Colonic mucosa (tissue), 4 donors: Measurements from ENCODE around the gene NUP153. TPM values are rescaled to one million over a fixed set of nuclear protein-coding genes. Genes with fewer than 3 reads are reported as not detected.
"Not testable (repeated sequence)": the region's sequence is repeated elsewhere in the genome, so short reads cannot be mapped to it uniquely, and the experiment has no call there.

Source experiments
- DNase-seq: peaks from one replicate; pipeline ENCODE4 v3.0.0-alpha.2; 2020
- H3K27ac ChIP-seq: fragments of 200-600 bp; one replicate; pipeline ENCODE4 v1.8.0; 2021
- H3K27me3 ChIP-seq: fragments of 200-600 bp; one replicate; pipeline ENCODE4 v1.8.0; 2021
- H3K36me3 ChIP-seq: fragments of 200-600 bp; one replicate; pipeline ENCODE4 v1.8.0; 2021
- H3K4me1 ChIP-seq: fragments of 200-600 bp; one replicate; pipeline ENCODE4 v1.8.0; 2021; ENCODE audit warnings: mild to moderate bottlenecking
- H3K4me3 ChIP-seq: fragments of 200-600 bp; one replicate; pipeline ENCODE4 v1.8.0; 2021
- H3K9ac ChIP-seq, 2 donors: one replicate each; pipeline ENCODE4 v1.7.0; 2013; ENCODE audit warnings: control low read depth in 2 of 2, low read depth in 2 of 2, low read length in 2 of 2
- H3K9me3 ChIP-seq: fragments of 200-600 bp; one replicate; pipeline ENCODE4 v1.8.0; 2021
- intact Hi-C: fragments of 100-400 bp; cut with DNase I; formaldehyde crosslinking; loops from one replicate; pipeline ENCODE4 v1.14.1; 2022
- total RNA-seq, 2 donors: library from RNA; stranded (reverse); fragmentation: NEBNext Ultra II Directional in 1 of 2; extraction: Animal tissue kit (Norgen Biotek cat#: 25700) in 1 of 2; gene quantifications; one replicate each; pipeline ENCODE4 v1.2.1, GENCODE V29; 2021
- TF ChIP-seq, protein P1 (sequence below): fragments of 200-600 bp; IDR thresholded peaks from one replicate; pipeline ENCODE4 v1.8.0; 2022; ENCODE audit warnings: antibody characterized with exemption, mild to moderate bottlenecking
- donor health status: healthy.
- donor health status: DM: no; HTN: no; CAD: no.
- donor health status: DM: no; HTN: no; CAD: no.

NUP153 gene
- total RNA-seq: 10 to 100 TPM; 29.8 to 31.7 TPM

DNA sequence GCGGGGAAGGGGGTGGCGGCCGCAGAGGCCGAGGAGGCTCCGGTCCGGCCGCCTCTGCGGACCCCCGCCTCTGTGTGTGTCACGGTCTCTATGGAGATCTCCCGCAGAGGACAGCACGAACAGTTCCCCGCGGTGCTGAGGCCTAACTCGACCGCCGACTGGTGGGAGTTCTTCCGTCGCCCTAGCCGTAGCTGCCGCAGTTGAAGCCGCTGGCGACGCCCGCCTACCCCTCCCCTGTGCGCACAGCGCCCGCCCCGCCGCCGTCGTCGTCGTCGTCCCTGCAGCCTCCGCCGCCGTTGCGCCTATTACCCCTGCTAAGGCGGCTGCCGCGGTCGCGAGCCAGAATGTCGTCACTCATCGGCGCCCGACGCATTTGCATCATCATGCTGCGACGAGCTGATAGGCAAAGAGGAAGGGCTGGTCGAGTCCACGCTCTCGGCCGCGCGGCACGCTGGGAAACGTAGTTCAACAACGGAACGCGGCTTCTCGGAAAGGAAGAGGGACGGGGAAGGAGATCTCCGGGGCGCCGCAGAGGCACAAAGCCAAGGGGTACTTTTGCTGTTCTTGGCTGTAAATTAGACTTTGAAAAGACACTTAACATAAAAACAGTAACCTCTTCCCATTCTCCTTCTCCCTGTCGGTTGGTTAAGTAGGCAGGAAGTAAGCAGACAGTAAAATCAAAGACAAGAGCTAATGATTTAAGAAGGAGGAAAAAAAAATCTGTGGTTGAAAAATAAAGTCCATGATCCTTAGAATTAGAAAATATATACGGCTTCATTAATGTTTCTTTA, at the start of gene NUP153:
Gene NUP153, minus strand, starts transcription at position 346 of the 791 bp plus-strand sequence. CDS start 538 bp downstream, outside the sequence.
- intact Hi-C loops: loop anchor here (10.0 kb wide), 1 partner anchor 102 kb away; the partner anchor contains the start of gene FAM8A1
- peak within 1 kb of the TSS; percentile 85 for H3K4me3 ChIP-seq

DNA sequence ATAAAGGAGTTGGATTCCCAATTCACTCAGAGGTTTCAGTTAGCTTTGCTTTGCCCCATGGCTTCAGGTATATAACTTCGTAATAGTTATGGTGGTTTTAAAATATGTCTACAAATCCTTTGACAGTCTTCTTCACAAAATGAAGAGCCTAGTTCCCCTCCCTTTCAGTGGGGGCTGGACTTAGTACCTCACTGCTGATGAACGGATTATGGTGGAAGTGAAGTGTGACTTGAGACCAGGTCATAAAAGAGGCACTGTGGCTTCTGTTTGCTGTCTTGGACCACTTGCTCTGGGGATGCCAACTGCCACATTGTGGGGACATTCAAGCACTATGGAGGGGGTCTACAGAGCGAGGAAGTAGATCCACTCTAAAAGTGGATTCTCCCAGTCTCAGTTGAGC, 47.5 kb upstream of the NUP153 start:
- no peaks in the 10 kb centered on the region for H3K27me3 ChIP-seq
- H3K4me1 ChIP-seq: no peaks in the 10 kb centered on the region
- H3K4me3 ChIP-seq: no peak overlapping the region
- no peak overlapping the region for H3K27ac ChIP-seq
- no peaks in the 10 kb centered on the region for H3K36me3 ChIP-seq
- DNase-seq: no peak
- TF ChIP-seq, protein P1, sequence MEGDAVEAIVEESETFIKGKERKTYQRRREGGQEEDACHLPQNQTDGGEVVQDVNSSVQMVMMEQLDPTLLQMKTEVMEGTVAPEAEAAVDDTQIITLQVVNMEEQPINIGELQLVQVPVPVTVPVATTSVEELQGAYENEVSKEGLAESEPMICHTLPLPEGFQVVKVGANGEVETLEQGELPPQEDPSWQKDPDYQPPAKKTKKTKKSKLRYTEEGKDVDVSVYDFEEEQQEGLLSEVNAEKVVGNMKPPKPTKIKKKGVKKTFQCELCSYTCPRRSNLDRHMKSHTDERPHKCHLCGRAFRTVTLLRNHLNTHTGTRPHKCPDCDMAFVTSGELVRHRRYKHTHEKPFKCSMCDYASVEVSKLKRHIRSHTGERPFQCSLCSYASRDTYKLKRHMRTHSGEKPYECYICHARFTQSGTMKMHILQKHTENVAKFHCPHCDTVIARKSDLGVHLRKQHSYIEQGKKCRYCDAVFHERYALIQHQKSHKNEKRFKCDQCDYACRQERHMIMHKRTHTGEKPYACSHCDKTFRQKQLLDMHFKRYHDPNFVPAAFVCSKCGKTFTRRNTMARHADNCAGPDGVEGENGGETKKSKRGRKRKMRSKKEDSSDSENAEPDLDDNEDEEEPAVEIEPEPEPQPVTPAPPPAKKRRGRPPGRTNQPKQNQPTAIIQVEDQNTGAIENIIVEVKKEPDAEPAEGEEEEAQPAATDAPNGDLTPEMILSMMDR: no peak
- intact Hi-C loops: no loop called here
- no peak overlapping the region for H3K9ac ChIP-seq
- no peaks in the 10 kb centered on the region for H3K9me3 ChIP-seq

More for the DNA sequence above, at the start of gene NUP153:
- H3K27me3 ChIP-seq: no peaks in the 10 kb centered on the region
- no peaks in the 10 kb centered on the region for H3K9me3 ChIP-seq
- H3K9ac ChIP-seq: peak within 1 kb of the TSS; percentile 88 to 99
- peaks cover 15% of the 10 kb centered on the region for H3K4me1 ChIP-seq
- peak; percentile 100 for DNase-seq
- H3K36me3 ChIP-seq: no peaks in the 10 kb centered on the region
- H3K27ac ChIP-seq: peak within 1 kb of the TSS; percentile 96
- TF ChIP-seq, protein P1: no peak

DNA sequence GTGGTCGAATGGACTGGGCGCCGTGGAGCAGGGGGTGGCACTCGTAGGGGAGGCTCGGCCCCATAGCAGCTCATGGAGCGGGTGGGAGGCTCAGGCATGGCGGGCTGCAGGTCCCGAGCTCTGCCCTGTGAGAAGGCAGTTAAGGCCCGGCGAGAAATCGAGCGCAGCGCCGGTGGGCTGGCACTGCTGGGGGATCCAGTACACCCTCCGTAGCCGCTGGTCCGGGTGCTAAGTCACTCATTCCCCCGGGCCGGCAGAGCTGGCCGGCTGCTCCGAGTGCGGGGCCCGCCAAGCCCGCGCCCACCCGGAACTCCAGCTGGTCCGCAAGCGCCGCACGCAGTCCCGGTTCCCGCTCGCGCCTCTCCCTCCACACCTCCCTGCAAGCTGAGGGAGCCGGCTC, 38.6 kb upstream of the NUP153 start:
- H3K27me3 ChIP-seq, H3K4me3 ChIP-seq, H3K9ac ChIP-seq, H3K4me1 ChIP-seq, intact Hi-C loops, H3K9me3 ChIP-seq, DNase-seq, H3K36me3 ChIP-seq, H3K27ac ChIP-seq: not testable (repeated sequence)

DNA sequence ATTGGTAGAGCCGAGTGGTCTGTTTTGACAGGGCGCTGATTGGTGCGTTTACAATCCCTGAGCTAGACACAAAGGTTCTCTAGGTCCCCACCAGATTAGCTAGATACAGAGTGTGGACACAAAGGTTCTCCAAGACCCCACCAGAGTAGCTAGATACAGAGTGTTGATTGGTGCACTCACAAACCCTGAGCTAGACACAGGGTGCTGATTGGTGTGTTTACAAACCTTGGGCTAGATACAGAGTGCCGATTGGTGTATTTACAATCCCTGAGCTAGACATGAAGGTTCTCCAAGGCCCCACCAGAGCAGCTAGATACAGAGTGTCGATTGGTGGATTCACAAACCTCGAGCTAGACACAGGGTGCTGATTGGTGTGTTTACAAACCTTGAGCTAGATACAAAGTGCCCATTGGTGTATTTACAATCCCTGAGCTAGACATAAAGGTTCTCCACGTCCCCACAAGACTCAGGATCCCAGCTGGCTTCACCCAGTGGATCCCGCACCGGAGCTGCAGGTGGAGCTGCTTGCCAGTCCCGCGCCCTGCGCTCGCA, 38.1 kb upstream of the NUP153 start:
- H3K9ac ChIP-seq, intact Hi-C loops, H3K4me3 ChIP-seq, H3K27ac ChIP-seq, H3K4me1 ChIP-seq, H3K9me3 ChIP-seq, H3K36me3 ChIP-seq, DNase-seq, H3K27me3 ChIP-seq: not testable (repeated sequence)

DNA sequence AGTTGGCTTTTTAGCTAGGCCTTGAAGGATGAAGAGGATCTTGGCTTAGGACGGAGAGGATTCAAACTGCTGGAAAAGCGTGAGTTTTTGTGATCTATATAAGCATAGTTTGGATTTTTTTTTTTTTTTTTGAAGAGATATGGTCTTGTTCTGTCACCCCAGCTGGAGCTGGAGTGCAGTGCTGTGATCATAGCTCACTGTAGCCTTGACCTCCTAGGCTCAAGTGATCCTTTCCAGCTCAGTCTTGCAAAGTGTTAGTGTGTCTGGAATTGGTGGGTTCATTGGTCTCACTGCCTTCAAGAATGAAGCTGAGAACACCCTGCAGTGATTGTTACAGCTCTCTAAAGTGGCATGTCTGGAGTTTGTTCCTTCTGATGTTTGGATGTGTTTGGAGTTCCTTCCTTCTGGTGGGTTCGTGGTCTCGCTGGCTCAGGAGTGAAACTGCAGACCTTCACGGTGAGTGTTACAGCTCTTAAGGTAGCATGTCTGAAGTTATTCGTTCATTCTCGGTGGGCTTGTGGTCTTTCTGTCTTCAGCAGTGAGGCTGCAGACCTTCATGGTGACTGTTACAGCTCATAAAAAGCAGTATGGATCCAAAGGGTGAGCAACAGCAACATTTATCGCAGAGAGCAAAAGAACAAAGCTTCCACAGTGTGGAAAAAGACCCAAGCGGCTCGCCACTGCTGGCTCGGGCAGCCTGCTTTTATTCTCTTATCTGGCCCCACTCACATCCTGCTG, 37.5 kb upstream of the NUP153 start:
- Histone ChIP-seq H3K4me3 (no peak overlapping the region), H3K27me3 (no peaks in the 10 kb centered on the region)

DNA sequence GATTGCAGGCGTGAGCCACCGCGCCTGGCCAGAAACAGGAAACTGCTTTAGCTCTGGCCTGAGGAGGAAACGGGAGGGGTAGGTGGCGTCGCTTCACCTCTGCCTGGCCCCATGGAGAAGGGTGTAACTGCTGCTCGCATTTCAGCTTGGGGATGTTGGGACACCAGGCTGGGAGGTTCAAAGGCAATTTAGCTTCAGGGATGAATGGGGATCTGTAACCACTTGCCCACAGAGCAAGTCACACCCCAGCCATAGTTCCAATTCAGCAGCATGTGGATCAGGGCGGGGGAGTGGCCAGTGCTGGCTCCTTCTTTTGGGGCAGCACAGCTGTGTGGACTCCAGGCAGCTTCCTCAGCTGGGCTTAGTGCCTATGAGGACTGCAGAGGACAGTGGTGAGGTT, 34.8 kb upstream of the NUP153 start:
- H3K4me3 ChIP-seq: no peak overlapping the region
- intact Hi-C loops: no loop called here
- H3K9ac ChIP-seq: no peak overlapping the region
- no peak overlapping the region for H3K27ac ChIP-seq
- TF ChIP-seq, protein P1: no peak
- H3K4me1 ChIP-seq: no peaks in the 10 kb centered on the region
- H3K27me3 ChIP-seq: no peaks in the 10 kb centered on the region
- no peaks in the 10 kb centered on the region for H3K36me3 ChIP-seq
- no peaks in the 10 kb centered on the region for H3K9me3 ChIP-seq
- DNase-seq: no peak

More for the DNA sequence above, 37.5 kb upstream of the NUP153 start:
- H3K27ac ChIP-seq: no peak overlapping the region
- intact Hi-C loops: no loop called here
- H3K4me1 ChIP-seq: no peaks in the 10 kb centered on the region
- DNase-seq: no peak
- H3K9ac ChIP-seq: no peak overlapping the region
- H3K9me3 ChIP-seq: no peaks in the 10 kb centered on the region
- no peaks in the 10 kb centered on the region for H3K36me3 ChIP-seq
- TF ChIP-seq, protein P1: no peak
